Cardiac septum (tissue), 1 donor: ENCODE results near the gene MFRP. TPM values are rescaled to one million over a fixed set of nuclear protein-coding genes. Genes with fewer than 3 reads are reported as not detected.
A peak's percentile ranks its signal among the peaks of the same experiment; 100 is the strongest.

ENCODE experiments used
- DNase-seq: peaks from one replicate; pipeline ENCODE4 v3.0.0-alpha.2; 2020; ENCODE audit warnings: low spot score
- intact Hi-C: fragments of 100-400 bp; cut with DNase I; formaldehyde crosslinking; loops from one replicate; pipeline ENCODE4 v1.14.0; 2022
- total RNA-seq: library from RNA; stranded (reverse); fragmentation: NEBNext Ultra II Directional; extraction: Animal tissue kit (Norgen Biotek cat#: 25700); gene quantifications from one replicate; pipeline ENCODE4 v1.2.1, GENCODE V29; 2021
- donor health status: DM: no; HTN: no; CAD: no.

MFRP gene
- total RNA-seq, 1 donor from 2014 or later = not detected

- intact Hi-C loops = loop anchor here (2.0 kb wide), 1 partner anchor 33 kb away; the partner anchor contains the start of gene C1QTNF5
- DNase-seq = no peak
Observed at GRCh38 chr11:119373921-119374631, 27.6 kb upstream of the MFRP start.

GRCh38 chr11:119373059-119373920, 26.8 kb upstream of the MFRP start:
- intact Hi-C loops = loop anchor here (2.0 kb wide), 1 partner anchor 32 kb away; the partner anchor contains the start of gene C1QTNF5

GRCh38 chr11:119372260-119373058, 26.0 kb upstream of the MFRP start:
- no peak for DNase-seq
- intact Hi-C loops = loop anchor here (1.0 to 2.0 kb wide), 2 partner anchors 16 to 32 kb away; partner anchors contain the start of gene C1QTNF5

More at GRCh38 chr11:119373059-119373920, 26.8 kb upstream of the MFRP start:
- DNase-seq = no peak

GRCh38 chr11:119371778-119372182, 25.3 kb upstream of the MFRP start:
- no peak for DNase-seq
- intact Hi-C loops = loop anchor here (1.0 to 2.0 kb wide), 2 partner anchors 15 to 31 kb away; partner anchors contain the start of gene C1QTNF5

- DNase-seq = no peak
- intact Hi-C loops = no loop called here
Observed at GRCh38 chr11:119371067-119371601, 24.6 kb upstream of the MFRP start.

GRCh38 chr11:119370486-119371046, 24.1 kb upstream of the MFRP start:
- intact Hi-C loops = no loop called here

GRCh38 chr11:119369132-119369925, 22.8 kb upstream of the MFRP start:
- intact Hi-C loops = no loop called here
- peak; percentile 60 for DNase-seq

More at GRCh38 chr11:119370486-119371046, 24.1 kb upstream of the MFRP start:
- DNase-seq = peak; percentile 82

DNA sequence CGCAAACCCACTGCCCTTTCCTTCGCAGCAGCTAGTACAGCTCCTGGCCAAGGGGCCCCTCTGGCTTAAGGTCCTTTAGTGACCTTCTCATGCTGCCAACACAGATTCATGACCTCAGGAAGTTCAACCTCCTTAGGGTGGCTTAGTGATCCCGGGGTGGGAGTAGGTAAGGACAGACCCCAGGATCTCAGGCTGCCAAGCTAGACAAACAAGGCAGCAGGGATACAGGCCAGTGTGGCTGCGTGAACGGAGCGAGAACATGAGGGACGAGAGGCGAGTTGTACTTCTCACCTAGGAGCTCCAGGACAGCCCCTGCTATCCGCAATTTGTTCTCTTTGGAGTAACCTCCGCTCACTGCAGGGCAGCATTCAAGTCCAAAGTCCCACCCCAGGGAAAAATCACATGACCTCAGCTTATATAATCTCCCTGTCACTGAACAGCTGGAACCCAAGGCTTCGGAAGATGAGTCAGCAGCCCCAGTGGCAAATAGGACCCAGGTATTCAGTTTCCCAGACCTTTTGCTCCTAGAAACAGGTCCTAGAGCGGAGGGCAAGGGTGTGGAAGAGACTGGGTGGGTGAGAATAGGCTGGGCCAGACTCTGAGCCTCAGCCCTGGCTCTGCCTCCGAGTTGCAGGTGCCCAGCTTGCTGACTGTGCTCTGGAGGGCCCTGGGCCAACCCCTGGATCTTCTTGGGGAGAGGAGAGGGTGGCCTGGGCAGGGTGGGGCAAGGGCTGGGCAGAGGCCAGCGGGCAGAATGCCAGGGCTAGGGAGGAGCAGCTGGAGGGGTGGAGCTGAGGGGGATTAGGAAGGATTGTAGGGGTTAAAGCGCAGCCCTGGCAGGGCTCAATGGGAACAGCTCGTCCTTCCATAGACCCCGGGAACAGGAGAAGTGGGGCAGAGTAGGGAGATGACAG, 21.9 kb upstream of the MFRP start:
- intact Hi-C loops = no loop called here
- DNase-seq = peak; percentile 83

- DNase-seq = peak; percentile 67
- intact Hi-C loops = no loop called here
Observed at GRCh38 chr11:119367661-119368120, 21.2 kb upstream of the MFRP start.

GRCh38 chr11:119366690-119367620, 20.4 kb upstream of the MFRP start:
- intact Hi-C loops = no loop called here
- DNase-seq = peak; percentile 70

- no peak for DNase-seq
- intact Hi-C loops = no loop called here
Observed at GRCh38 chr11:119365071-119365591, 18.6 kb upstream of the MFRP start.

DNA sequence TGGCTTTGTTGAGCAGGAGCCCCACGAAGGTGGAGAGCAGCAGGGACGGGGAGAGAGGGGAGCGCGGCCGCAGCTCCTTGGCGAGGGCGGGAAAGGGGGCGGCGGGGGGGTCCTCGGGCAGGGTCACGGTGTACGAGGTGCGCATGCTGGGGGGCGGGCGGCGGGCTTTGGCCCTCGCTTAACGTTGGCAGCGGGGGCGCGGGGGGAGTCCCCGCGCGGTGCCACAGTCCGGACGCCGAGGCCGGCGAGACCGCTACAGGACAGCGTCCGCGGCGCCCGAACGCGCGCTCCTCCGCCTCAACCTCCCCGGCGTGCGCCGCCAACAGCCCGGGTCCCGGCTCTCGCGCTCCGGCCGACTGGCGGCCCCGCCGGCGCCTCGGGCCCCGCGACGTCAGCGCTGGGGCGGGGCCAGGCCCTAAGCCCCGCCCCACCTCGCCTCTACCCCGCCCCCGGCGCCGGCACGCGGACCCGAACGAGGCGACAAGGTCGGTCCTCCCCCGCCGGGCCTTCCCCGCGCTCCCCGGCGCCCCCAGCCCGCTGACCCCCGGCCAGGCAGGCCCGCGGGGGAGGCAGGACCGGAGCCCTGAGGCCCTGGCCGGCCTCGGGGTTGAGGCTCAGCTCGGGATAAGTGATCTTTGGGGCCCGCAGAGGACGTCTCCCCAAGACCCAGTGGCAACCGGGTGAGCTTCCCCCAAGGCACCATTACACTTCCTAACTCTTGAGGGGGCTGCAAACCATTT, 17.5 kb upstream of the MFRP start:
- DNase-seq = no peak
- intact Hi-C loops = no loop called here

GRCh38 chr11:119363081-119363850, 16.8 kb upstream of the MFRP start:
- intact Hi-C loops = no loop called here
- no peak for DNase-seq

DNA sequence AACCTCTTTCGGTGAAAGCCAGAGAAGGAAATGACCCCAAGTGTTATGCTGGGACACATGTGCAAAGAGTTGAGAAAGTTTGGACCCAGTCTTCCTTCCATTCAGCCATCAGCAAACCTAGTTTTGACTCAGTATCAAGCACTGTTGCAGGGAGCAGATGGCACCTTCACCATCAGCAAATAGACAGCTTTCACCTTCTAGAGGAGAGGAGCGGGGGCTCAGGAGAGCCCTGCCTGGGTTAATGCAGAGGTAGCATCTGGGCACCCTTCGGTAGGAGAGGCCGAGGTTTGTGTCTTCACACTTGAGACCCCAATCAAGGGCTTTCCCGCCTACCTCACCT, 16.2 kb upstream of the MFRP start:
- no peak for DNase-seq
- intact Hi-C loops = no loop called here
